Neural progenitor cell (in vitro differentiated cells): ENCODE data around the gene ZNF835. TPM values are rescaled to one million over a fixed set of nuclear protein-coding genes. Genes with fewer than 3 reads are reported as not detected.
A peak's percentile ranks its signal among the peaks of the same experiment; 100 is the strongest.

ENCODE experiments used
- DNase-seq: peaks from one replicate; pipeline ENCODE4 v3.0.0-alpha.2; 2016; ENCODE audit warnings: low spot score
- H2AFZ ChIP-seq: fragments of 200-600 bp; sonication (generic); replicated peaks from 2 replicates; pipeline ENCODE4 v1.6.1; 2016; ENCODE audit warnings: antibody characterized with exemption
- H3F3A ChIP-seq: fragments of 200-600 bp; sonication (generic); 2 replicates; pipeline ENCODE4 v1.6.1; 2016; ENCODE audit warnings: antibody characterized with exemption, low read depth
- H3K27ac ChIP-seq: fragments of 200-600 bp; sonication (generic); 2 replicates; pipeline ENCODE4 v1.5.1; 2016; ENCODE audit warnings: mild to moderate bottlenecking
- H3K27me3 ChIP-seq: fragments of 200-600 bp; sonication (generic); 2 replicates; pipeline ENCODE4 v1.6.1; 2016; ENCODE audit warnings: mild to moderate bottlenecking, moderate library complexity
- H3K36me3 ChIP-seq: fragments of 200-600 bp; sonication (generic); 2 replicates; pipeline ENCODE4 v1.5.1; 2016
- H3K4me1 ChIP-seq: fragments of 200-600 bp; sonication (generic); 2 replicates; pipeline ENCODE4 v1.6.1; 2016; ENCODE audit warnings: mixed run types
- H3K4me2 ChIP-seq: fragments of 200-600 bp; sonication (generic); 2 replicates; pipeline ENCODE4 v1.6.1; 2016
- H3K4me3 ChIP-seq: fragments of 200-600 bp; sonication (generic); 2 replicates; pipeline ENCODE4 v1.5.1; 2016
- H3K79me2 ChIP-seq: fragments of 200-600 bp; sonication (generic); 2 replicates; pipeline ENCODE4 v1.6.1; 2016; ENCODE audit warnings: low read depth
- H3K9ac ChIP-seq: fragments of 200-600 bp; sonication (generic); 2 replicates; pipeline ENCODE4 v1.6.1; 2016
- H3K9me3 ChIP-seq: fragments of 200-600 bp; sonication (generic); 2 replicates; pipeline ENCODE4 v1.5.1; 2016; ENCODE audit warnings: low read depth
- H4K20me1 ChIP-seq: fragments of 200-600 bp; sonication (generic); 2 replicates; pipeline ENCODE4 v1.6.1; 2016; ENCODE audit warnings: low read depth
- H3K27ac Mint-ChIP-seq: 3 replicates; pipeline ENCODE4 v1.8.0; 2021; ENCODE audit warnings: mixed read lengths
- H3K27me3 Mint-ChIP-seq: 2 replicates; pipeline ENCODE4 v1.8.0; 2022; ENCODE audit warnings: low read depth, mild to moderate bottlenecking, inconsistent platforms, moderate library complexity, mixed read lengths; ENCODE audit not compliant: insufficient read depth
- H3K36me3 Mint-ChIP-seq: 3 replicates; pipeline ENCODE4 v1.8.0; 2021; ENCODE audit warnings: mixed read lengths
- H3K4me1 Mint-ChIP-seq: 3 replicates; pipeline ENCODE4 v1.8.0; 2021; ENCODE audit warnings: mixed read lengths
- H3K4me3 Mint-ChIP-seq: 3 replicates; pipeline ENCODE4 v1.8.0; 2021; ENCODE audit warnings: mild to moderate bottlenecking, moderate library complexity, mixed read lengths
- H3K9me3 Mint-ChIP-seq: 3 replicates; pipeline ENCODE4 v1.8.0; 2020; ENCODE audit warnings: mixed read lengths
- CTCF ChIP-seq: fragments of 200-600 bp; sonication (generic); IDR thresholded peaks from 2 replicates; pipeline ENCODE4 v1.5.1; 2017; ENCODE audit warnings: antibody characterized with exemption, mild to moderate bottlenecking
- EZH2 ChIP-seq: fragments of 200-600 bp; sonication (generic); IDR thresholded peaks from 2 replicates; pipeline ENCODE4 v1.6.1; 2017; ENCODE audit warnings: antibody characterized with exemption, mild to moderate bottlenecking, moderate library complexity
- EZH2phosphoT487 ChIP-seq: fragments of 200-600 bp; sonication (generic); IDR thresholded peaks from 2 replicates; pipeline ENCODE4 v1.6.1; 2017; ENCODE audit warnings: antibody characterized with exemption
- total RNA-seq: library from RNA; depleted of rRNA; stranded (reverse); fragments of >200 nt; gene quantifications from 2 replicates; pipeline ENCODE4 v1.2.3, GENCODE V29; 2015; ENCODE audit warnings: low replicate concordance

ZNF835 gene
- total RNA-seq, 1 donor from 2014 or later: not detected

- Mint-ChIP-seq H3K36me3 (peaks cover 7% of the 10 kb centered on the region), H3K27me3 (peaks cover 2% of the 10 kb centered on the region), H3K9me3 (peaks cover 64% of the 10 kb centered on the region), H3K4me3 (no peak overlapping the region), H3K27ac (no peak overlapping the region), H3K4me1 (no peaks in the 10 kb centered on the region)
- Histone ChIP-seq H3K27me3 (no peaks in the 10 kb centered on the region), H3K36me3 (no peaks in the 10 kb centered on the region), H4K20me1 (no peaks in the 10 kb centered on the region), H3K4me2 (no peak overlapping the region), H3K4me1 (no peaks in the 10 kb centered on the region), H3K4me3 (no peak overlapping the region), H3K27ac (no peak overlapping the region), H2AFZ (no peak overlapping the region), H3F3A (no peaks in the 10 kb centered on the region), H3K79me2 (no peaks in the 10 kb centered on the region), H3K9ac (no peak overlapping the region), H3K9me3 (peaks cover 8% of the 10 kb centered on the region)
- DNase-seq: peak; percentile 95
- TF ChIP-seq EZH2phosphoT487 (no peak), EZH2 (no peak), CTCF (no peak)
Measured at GRCh38 chr19:56637976-56638555, 33.5 kb downstream of the ZNF835 start.

- H3F3A ChIP-seq: no peaks in the 10 kb centered on the region
- H3K27me3 ChIP-seq: no peaks in the 10 kb centered on the region
- no peak overlapping the region for H3K4me3 Mint-ChIP-seq
- no peak for TF ChIP-seq CTCF
- no peak for TF ChIP-seq EZH2
- TF ChIP-seq EZH2phosphoT487: no peak
- no peaks in the 10 kb centered on the region for H4K20me1 ChIP-seq
- H3K4me1 Mint-ChIP-seq: no peaks in the 10 kb centered on the region
- H3K4me2 ChIP-seq: no peak overlapping the region
- H3K79me2 ChIP-seq: no peaks in the 10 kb centered on the region
- H3K27me3 Mint-ChIP-seq: peaks cover 3% of the 10 kb centered on the region
- DNase-seq: no peak
- H3K9ac ChIP-seq: no peak overlapping the region
- peaks cover 76% of the 10 kb centered on the region for H3K9me3 Mint-ChIP-seq
- no peak overlapping the region for H3K27ac ChIP-seq
- H3K9me3 ChIP-seq: peaks cover 8% of the 10 kb centered on the region
- no peak overlapping the region for H2AFZ ChIP-seq
- no peaks in the 10 kb centered on the region for H3K36me3 ChIP-seq
- H3K36me3 Mint-ChIP-seq: peaks cover 7% of the 10 kb centered on the region
- H3K4me3 ChIP-seq: no peak overlapping the region
- no peak overlapping the region for H3K27ac Mint-ChIP-seq
- H3K4me1 ChIP-seq: no peaks in the 10 kb centered on the region
Measured at GRCh38 chr19:56633021-56633420, 38.5 kb downstream of the ZNF835 start.

GRCh38 chr19:56625708-56626107 is 45.8 kb downstream of the ZNF835 start:
- Histone ChIP-seq H2AFZ (no peak overlapping the region), H3K4me2 (no peak overlapping the region), H3K27ac (no peak overlapping the region), H3K4me1 (no peaks in the 10 kb centered on the region), H3K4me3 (no peak overlapping the region), H3F3A (no peaks in the 10 kb centered on the region), H3K27me3 (no peaks in the 10 kb centered on the region), H3K9ac (no peak overlapping the region), H3K36me3 (peaks cover 8% of the 10 kb centered on the region), H3K9me3 (no peaks in the 10 kb centered on the region), H3K79me2 (no peaks in the 10 kb centered on the region), H4K20me1 (no peaks in the 10 kb centered on the region)
- peaks cover 47% of the 10 kb centered on the region for H3K36me3 Mint-ChIP-seq
- peaks cover 79% of the 10 kb centered on the region for H3K9me3 Mint-ChIP-seq
- no peak overlapping the region for H3K27ac Mint-ChIP-seq
- peaks cover 9% of the 10 kb centered on the region for H3K27me3 Mint-ChIP-seq
- TF ChIP-seq EZH2 (no peak), EZH2phosphoT487 (no peak), CTCF (no peak)
- no peaks in the 10 kb centered on the region for H3K4me1 Mint-ChIP-seq
- H3K4me3 Mint-ChIP-seq: no peak overlapping the region
- no peak for DNase-seq
